ENCODE results near the gene PLEKHS1. TPM values are rescaled to one million over a fixed set of nuclear protein-coding genes. Genes with fewer than 3 reads are reported as not detected.

PLEKHS1 gene
- total RNA-seq, 1 experiment from 2014 or later: 13.8 TPM

- no peaks in the 10 kb centered on the region for H3K9me3 Mint-ChIP-seq (ENCODE audit: low read depth, unreplicated experiment)
- no peaks in the 10 kb centered on the region for H3K36me3 Mint-ChIP-seq (ENCODE audit: insufficient read depth, unreplicated experiment)
- H3K4me3 Mint-ChIP-seq (ENCODE audit: low read depth, unreplicated experiment): no peak overlapping the region
- intact Hi-C loops (cut with micrococcal nuclease; ENCODE audit: unreplicated experiment): loop anchor here (10.0 kb wide), 1 partner anchor 146 kb away; the partner anchor contains the start of genes DCLRE1A and NHLRC2
- CTCF ChIA-PET: no interaction called here
- H3K4me1 Mint-ChIP-seq (ENCODE audit: low read depth, unreplicated experiment): no peaks in the 10 kb centered on the region
- no peaks in the 10 kb centered on the region for H3K27me3 Mint-ChIP-seq (ENCODE audit: unreplicated experiment)
- BruUV-seq (replicated peaks): no TSS peak
- no peak for TF ChIP-seq CTCF (IDR thresholded peaks at IDR 0.05; ENCODE audit: unreplicated experiment)
- DNase-seq: no peak
- no peak overlapping the region for H3K27ac Mint-ChIP-seq (ENCODE audit: unreplicated experiment)
Observed at GRCh38 chr10:113708640-113709039, 42.8 kb upstream of the PLEKHS1 start.

DNA sequence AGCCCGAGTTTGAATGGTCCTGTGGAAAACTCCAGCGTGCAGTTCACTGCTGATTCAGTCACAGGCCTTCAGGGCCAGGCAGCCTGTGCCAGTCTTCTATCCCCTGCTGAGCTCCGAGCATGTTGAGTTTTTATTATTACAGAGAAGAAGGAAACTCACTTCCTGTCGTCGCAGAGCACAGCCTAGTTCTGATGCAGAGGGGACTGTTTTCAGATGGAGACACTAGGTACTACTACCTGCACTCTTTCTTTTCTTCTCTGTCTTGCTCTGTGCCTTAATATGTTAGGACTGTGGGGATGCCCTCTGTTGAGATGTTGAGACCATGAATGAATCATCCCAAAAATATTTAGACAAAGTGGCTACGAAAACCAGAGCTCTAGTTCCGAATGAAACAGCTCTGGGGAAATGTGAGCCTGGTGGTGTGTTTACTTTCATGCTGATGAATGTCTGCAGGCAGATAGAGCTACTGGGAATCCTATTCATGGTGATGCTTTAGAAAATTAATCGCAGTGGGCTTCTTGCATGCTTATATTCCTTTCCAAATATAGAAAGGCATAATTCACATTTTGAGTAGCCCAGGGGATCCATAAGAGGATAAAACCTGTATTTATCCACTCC lies 42.2 kb upstream of the PLEKHS1 start:
- no peak overlapping the region for H3K27ac Mint-ChIP-seq (ENCODE audit: unreplicated experiment)
- no peaks in the 10 kb centered on the region for H3K4me1 Mint-ChIP-seq (ENCODE audit: low read depth, unreplicated experiment)
- no peak for TF ChIP-seq CTCF (IDR thresholded peaks at IDR 0.05; ENCODE audit: unreplicated experiment)
- intact Hi-C loops (cut with micrococcal nuclease; ENCODE audit: unreplicated experiment): loop anchor here (10.0 kb wide), 1 partner anchor 145 kb away; the partner anchor contains the start of genes DCLRE1A and NHLRC2
- H3K36me3 Mint-ChIP-seq (ENCODE audit: insufficient read depth, unreplicated experiment): no peaks in the 10 kb centered on the region
- H3K9me3 Mint-ChIP-seq (ENCODE audit: low read depth, unreplicated experiment): no peaks in the 10 kb centered on the region
- H3K27me3 Mint-ChIP-seq (ENCODE audit: unreplicated experiment): no peaks in the 10 kb centered on the region
- BruUV-seq (replicated peaks): no TSS peak
- CTCF ChIA-PET: no interaction called here
- no peak overlapping the region for H3K4me3 Mint-ChIP-seq (ENCODE audit: low read depth, unreplicated experiment)
- no peak for DNase-seq

GRCh38 chr10:113711142-113711541 lies 40.3 kb upstream of the PLEKHS1 start:
- Mint-ChIP-seq H3K36me3 (ENCODE audit: insufficient read depth, unreplicated experiment) (no peaks in the 10 kb centered on the region), H3K9me3 (ENCODE audit: low read depth, unreplicated experiment) (no peaks in the 10 kb centered on the region), H3K27ac (ENCODE audit: unreplicated experiment) (no peak overlapping the region), H3K4me1 (ENCODE audit: low read depth, unreplicated experiment) (no peaks in the 10 kb centered on the region), H3K27me3 (ENCODE audit: unreplicated experiment) (no peaks in the 10 kb centered on the region), H3K4me3 (ENCODE audit: low read depth, unreplicated experiment) (no peak overlapping the region)
- intact Hi-C loops (cut with micrococcal nuclease; ENCODE audit: unreplicated experiment): no loop called here
- no peak for DNase-seq
- no TSS peak for BruUV-seq (replicated peaks)
- CTCF ChIA-PET: no interaction called here
- TF ChIP-seq CTCF (IDR thresholded peaks at IDR 0.05; ENCODE audit: unreplicated experiment): no peak

DNA sequence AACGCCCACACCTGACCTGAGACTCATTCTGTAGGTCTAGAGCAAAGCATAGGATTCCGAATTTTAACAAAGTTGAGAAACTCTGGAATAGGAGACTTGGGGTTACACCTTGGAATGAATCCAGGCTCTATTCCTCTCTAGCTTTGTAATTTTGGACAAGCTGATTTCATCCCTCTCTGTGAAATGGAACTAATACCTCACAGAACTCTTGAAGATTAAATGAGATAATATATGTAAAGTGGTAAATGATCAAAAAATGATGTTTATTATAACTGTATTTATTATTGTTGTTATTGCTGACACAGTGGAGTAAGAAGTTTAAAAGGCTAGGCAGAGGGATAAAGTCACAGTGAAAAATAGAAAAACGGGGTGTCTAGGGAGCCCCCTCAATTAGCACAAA lies 39.5 kb upstream of the PLEKHS1 start:
- Mint-ChIP-seq H3K9me3 (ENCODE audit: low read depth, unreplicated experiment) (no peaks in the 10 kb centered on the region), H3K4me3 (ENCODE audit: low read depth, unreplicated experiment) (no peak overlapping the region), H3K27ac (ENCODE audit: unreplicated experiment) (no peak overlapping the region), H3K36me3 (ENCODE audit: insufficient read depth, unreplicated experiment) (no peaks in the 10 kb centered on the region), H3K27me3 (ENCODE audit: unreplicated experiment) (no peaks in the 10 kb centered on the region), H3K4me1 (ENCODE audit: low read depth, unreplicated experiment) (no peaks in the 10 kb centered on the region)
- CTCF ChIA-PET: no interaction called here
- DNase-seq: no peak
- no peak for TF ChIP-seq CTCF (IDR thresholded peaks at IDR 0.05; ENCODE audit: unreplicated experiment)
- intact Hi-C loops (cut with micrococcal nuclease; ENCODE audit: unreplicated experiment): no loop called here
- BruUV-seq (replicated peaks): no TSS peak
